Suppressor macrophage treated with lipopolysaccharide for 4 hours (primary cell): ENCODE measurements around the gene SCGB1C2.
A peak's percentile ranks its signal among the peaks of the same experiment; 100 is the strongest.

ENCODE experiments used
- DNase-seq: peaks from one replicate; pipeline ENCODE4 v3.0.0-alpha.2; 2020

The SCGB1C2 gene

DNA sequence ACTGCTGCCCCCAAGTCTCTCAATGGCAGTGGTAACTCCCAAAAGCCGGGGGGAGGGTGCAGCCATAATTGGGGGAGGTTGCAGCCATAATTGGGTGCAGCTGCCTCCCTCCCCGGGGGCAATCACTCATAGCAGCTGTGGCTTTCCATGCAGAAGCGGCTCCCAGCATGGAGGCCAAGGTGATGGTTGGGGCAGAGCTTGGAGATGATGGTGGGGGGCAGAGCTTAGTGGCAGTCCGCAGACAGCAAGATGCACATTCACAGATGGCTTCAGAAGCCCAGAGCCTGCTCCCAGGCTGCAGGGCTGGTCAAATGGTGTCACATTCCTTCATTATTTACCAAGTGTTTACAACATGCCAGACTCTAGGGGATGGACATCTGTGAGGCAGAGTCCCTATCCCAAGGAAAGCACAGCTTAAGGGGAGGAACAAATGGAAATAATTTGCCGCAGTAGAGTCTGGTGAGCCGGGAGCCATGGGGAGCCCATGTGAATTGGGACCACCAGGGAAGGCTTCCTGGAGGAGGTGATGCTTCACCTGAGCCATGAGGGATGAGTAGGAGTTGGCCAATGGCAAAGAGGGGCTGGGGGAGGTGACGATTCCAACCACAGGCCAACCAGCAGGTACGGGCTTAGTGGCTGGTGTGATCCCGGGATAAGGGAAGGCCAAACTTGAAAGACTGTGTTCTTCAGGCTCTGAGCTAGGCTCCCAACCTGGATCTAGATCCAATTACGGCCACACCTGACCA lies 36.0 kb downstream of the SCGB1C2 start:
- DNase-seq: no peak

DNA sequence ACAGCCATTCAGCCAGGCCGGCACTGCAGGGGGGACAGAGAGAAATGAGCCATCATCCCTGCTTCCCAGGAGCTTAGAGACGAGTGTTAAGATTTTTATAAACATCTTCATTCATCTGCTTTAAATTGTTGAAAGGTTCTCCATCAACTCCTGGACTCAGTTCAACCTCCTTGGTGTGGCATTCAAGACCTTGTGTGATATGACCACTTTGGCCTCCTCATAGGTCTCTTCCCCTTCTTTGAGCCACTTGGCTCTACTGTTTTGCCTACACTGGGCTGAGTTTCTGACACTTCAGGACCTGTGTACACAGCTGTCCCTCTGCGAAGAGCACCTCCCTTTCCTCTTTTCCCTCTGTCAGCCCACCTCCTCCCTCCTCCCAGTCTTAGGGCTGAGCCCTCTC lies 39.8 kb downstream of the SCGB1C2 start:
- no peak for DNase-seq

DNA sequence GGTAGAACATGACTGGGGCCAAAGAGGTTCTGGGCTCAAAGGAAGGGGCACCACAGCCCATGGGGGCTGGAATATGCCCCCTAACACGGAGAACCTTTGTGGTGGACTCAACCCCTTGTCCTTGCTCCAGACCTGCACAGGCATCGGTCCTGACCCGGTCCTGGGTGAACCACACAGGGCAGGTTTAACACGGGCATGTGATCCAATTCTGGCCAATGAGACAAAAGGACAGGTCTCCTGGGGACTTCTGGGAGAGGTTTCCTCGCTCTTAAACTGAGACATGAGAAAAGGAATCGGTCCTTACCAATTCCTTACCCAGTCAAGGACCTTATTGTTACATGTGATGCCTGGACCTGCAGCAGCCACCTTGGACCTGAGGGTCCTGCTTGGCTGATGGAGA lies 40.4 kb downstream of the SCGB1C2 start:
- DNase-seq: no peak

DNA sequence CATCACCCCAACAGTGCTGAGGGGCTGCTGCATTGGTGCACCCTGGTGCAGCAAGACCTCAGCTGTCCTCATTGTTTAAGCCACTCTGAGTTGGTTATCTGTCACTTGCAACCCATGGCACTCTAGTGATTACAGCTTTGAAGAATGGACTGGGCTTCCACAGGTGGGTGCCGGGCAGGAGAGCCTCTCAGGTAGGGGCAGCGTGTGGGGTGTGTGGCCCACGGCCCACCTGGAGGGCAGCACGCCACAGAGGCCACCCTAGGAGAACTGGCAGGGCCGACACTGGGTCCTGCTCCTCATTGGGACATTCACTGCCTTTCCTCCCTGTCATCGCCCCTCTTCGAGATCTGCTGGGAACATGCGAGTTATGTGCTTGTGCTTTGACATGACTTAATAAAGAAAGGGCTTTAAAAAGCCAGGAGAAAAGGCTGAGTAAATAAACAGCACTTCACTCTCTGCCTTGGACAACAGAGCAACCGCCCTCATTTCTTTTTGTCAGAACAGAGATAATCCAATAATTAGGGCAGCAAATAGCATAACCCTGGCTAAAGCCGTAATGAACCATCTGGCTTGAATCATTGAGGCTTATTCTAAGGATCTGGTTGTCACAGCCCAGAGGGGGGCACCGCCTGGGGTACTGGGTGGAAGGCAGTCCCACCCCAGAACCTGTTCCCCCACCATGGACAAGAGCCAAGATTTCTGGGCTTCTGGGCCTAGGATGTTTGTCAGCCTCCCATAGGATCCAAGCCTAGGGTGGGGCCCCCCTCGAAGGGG lies 41.1 kb downstream of the SCGB1C2 start:
- DNase-seq: no peak

DNA sequence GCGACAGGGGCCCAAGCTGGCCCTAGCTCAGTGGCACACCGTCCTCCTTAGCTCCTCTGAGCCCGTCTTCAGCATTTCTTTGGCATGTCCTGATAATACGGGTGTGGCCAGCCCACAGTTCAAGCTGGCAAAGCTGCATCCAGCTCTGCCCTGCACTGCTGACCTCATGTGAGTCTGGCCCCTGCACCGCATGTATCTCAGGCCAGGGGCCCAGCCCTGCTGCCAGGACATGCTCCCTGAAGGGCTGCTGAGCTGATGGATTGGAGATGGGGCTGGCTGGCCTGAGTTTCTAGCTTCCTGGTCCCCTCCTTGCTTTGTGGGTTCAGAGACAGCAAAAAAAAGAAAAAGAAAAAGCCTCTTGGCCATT lies 41.7 kb downstream of the SCGB1C2 start:
- no peak for DNase-seq

DNA sequence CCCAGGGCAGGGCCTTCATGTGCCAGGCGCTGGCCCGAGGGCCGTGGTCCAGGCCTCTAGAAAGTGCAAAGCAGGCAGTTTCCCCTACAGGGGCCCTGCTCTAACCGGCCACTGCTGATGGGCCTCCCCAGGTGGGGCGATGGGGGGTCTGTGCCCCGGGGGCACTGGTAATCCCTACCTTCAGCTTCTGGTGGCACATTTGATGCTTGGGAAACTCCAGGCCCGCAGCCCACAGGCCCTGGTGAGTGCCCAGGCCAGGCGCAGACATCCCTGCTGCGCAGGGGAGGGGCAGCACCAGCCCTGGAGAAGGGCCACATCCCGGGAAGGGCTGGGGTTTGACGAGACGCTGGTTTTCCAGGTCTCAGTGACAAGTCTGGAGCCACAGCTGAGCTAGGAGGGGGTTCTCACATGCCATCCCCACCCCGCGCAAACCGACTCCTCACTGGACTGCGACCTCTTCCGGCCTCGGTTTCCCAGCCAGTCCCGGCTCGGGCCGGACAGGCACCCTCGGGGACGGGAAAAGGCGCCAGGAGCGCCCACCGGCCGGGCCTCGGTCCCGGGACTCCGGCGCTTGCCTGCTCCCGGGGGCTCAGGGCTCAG lies 42.5 kb downstream of the SCGB1C2 start:
- DNase-seq: no peak

DNA sequence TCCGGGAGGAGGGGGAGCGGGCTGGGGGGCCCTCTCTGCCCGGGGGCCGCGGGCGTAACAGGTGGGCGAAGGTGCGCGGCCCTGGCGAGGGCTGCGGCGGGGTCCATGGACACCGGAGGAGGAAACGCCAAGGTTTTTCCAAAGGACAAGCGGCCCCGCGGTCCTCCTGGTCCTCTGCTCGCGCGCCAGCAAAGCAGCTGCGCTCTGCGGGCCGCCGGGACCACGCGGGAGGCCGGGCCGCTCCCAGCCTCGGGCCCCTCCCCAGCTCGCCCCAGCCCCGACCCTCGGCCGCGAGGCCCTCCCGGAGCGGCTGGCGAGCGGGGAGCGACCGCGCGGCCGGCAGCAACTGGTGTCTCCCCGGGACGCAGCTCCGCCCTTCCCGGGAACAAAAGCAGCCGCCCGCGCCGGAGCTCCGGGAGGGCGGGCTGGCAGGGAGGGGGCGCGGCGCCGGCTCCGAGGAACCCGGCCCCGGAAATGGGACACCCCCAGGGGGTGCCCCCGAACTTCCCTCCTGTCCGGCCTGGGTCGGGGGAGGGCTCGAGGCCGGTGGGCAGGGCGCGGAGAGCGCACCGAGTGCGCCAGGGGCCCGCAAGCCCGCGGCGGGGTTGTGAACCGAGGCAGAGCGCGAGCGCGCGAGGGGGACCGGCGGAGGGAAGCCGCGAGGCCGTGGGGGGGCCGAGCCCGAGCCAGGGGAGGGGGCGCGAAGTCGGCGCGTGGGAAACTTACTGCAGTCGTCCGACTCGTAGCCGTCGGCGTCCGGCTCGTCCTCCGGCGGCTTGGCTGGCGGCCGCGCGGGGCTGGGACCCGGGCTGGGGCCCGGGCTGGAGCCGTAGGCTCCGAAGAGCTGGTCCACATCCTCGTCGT lies 43.2 kb downstream of the SCGB1C2 start:
- no peak for DNase-seq

DNA sequence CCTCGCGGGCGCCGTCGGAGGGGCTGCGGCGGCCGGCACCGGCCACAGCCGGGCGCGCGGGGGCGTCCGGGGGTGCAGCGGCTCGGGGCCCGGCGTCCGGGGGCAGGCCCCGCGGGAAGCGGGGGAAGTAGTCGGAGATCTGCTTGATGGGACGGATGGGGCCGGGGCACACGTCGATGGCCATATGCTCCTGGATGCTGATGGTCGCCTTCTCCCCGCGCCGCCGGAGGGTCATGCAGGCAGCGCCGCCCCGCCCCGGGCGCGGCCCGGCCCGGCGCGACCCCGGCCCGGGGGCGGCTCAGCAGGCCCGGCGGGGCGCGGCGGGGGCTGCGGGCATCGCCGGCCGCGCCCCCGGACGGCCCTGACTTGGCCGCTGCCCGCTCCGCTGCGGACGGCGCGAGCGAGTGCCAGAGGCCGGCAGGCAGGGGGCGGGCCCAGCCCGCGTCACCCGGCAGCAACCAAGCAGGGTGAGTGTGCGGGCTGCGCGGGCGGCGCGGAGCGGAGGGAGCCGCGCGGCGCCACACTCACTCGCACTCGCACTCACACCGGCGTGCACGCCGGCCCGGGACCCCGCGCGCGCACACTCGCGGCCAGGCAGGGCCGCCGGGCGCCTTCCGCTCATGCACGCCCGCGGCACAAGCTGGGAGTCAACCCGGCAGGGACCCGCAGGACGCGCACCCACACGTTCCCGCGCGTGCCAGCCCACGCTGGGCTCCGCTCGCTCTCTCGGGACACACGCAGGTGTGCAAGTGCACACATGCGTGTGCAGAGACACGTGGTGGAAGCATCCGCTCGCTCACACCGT lies 44.1 kb downstream of the SCGB1C2 start, which contains the start of gene DOC2B:
TSS of gene DOC2B (minus strand) at position 406 of the 805 bp plus-strand sequence. CDS start at position 235, 171 bp downstream.
- peak; percentile 54 for DNase-seq

DNA sequence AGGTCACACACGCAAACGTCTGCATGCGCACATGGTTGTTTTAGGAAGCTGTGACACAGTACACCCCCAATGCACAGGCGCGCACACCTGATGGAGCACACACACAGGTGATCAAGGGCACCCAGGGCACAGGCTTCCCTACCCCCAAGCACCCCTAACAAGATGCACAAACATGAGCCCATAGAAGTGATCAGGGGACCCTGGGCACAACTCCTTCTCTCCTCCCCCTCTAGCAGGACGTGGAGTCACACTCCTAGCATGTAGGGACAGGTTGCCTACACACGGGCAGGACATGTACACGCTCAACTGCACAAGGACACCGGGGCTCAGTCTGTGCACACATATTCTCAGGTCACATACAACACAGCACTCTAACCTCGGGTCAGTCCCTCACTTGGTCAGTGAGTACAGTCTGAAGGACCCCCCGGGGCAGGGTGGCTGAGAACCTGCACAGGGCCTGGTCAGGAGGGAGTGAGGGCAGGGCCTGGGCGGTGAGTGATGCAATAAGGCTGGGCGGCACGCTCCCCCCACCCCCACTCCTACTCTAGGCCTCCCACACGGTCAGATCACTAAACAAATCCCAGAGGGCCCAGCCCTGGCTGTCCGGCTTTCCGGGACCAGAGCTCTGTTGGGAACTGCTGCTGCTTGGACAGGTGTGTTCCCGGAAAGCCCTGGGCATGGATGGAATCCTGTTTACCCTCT lies 44.8 kb downstream of the SCGB1C2 start:
- no peak for DNase-seq

DNA sequence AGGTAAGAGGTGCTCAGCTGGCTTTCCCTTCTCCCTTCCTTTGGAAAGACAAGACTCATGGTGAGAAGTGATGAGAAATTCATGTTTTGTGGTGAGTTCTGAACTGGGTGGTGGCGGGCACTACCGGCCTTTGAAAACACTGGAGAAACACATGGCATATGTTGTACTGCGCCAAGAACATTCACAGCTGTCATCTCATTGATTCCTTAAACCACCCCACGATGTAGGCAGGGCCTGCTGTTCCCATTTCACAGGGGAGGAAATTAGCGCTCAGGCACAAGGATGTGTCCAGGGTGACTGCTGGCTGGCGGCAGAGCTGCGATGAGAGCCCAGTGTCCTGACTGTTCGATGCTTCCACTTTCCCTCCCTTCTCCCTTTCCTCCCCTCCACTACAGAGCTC lies 45.7 kb downstream of the SCGB1C2 start:
- no peak for DNase-seq

DNA sequence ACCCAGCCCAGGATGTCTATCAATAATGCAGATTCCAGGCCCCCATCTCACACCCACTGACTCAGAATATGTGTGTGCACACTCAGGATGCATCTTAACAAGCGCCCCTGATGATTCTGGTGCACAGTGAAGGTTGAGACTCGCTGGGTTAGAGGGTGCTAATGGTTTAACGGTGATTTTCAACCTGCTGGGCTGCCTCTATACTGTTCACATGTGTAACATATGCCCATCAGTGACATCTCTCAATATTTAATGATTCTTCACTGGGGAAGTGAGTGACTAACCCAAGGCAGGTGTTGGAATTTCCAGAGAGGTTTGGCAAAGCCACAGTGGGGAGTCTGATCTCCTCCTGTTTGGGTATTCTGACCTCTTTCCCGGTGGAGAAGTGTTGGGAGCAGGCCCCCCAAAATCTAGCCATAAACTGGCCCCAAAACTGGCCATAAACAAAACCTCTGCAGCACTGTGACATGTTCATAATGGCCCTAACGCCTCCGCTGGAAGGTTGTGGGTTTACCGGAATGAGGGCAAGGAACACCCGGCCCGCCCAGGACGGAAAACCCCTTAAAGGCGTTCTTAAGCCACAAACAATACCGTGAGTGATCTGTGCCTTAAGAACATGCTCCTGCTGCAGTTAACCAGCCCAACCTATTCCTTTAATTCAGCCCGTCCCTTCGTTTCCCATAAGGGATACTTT lies 48.2 kb downstream of the SCGB1C2 start:
- no peak for DNase-seq

DNA sequence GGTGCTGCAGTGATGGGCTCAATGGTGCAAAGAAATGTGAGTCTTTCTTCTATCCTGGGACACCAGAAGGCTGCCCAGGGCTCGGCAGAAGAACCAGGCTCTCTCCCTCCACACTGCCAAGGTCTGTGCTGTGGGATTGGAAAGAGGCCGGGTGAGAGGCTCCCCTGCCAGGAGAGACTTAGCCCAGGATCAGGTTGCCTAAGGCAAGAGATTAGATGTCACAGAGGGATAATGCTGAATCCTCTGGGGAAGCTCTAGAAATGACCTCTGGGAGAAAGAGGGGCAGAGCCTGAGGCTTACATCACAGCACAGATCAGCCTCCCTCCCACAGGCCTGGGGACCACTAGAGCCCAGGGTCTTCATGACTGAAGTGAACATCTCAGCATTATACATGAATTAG lies 49.8 kb downstream of the SCGB1C2 start:
- no peak for DNase-seq
